Lung microvascular endothelial cell (primary cell): ENCODE measurements around the gene NKX2-1. TPM values are rescaled to one million over a fixed set of nuclear protein-coding genes. Genes with fewer than 3 reads are reported as not detected.
"Not testable (repeated sequence)": the region's sequence is repeated elsewhere in the genome, so short reads cannot be mapped to it uniquely, and the experiment has no call there.

Experiments used
- DNase-seq, 2 donors: peaks; one replicate each; pipeline versions ENCODE4 v3.0.0 to v3.0.0-alpha.2; 2010; ENCODE audit warnings: low read depth in 2 of 2
- total RNA-seq: library from RNA; depleted of rRNA; stranded (reverse); fragments of >200 nt; gene quantifications from 2 replicates; pipeline ENCODE4 v1.2.1, GENCODE V29; 2014

The NKX2-1 gene
- total RNA-seq, 1 donor from 2014 or later = not detected

DNA sequence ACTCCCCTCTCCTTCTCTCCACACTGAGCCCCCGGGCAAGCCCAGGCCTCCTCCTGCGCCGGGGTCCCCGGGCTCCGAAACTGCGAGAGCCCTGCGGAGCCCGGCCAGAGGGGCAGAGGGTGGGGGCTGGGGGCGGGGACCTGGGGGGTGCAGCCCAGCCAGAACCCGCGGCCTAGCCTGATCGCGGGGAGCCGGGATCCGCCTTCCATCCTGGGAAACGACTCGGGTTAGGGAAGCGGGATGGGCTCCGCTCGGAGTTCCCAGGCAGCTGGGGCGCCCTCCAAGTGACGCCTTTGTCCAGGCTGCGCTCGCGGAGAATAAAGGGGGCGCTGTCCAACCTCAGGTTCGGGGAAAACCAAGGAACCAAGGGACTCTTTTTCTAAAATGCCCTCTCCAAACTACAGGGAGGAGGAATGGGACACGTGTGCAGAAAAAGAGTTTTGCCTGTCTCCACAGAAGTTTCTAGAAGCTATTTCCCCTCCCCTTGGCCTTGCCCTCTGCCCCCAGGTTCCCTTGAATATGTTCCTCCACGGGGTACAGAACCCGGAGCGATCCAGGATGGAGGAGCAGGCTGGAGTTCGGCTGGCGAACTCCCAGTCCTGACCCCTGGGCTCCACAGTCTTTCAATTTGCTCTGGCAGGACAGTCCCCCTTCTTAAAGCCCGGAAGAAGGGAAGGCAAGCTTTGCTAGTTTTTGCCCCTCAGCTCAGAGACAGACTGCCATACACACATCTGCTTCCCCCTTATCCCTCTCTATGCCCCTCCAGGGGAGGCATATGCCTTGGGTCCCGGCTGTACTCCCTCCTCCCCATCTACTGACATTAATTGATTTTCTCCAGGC lies 13.9 kb downstream of the NKX2-1 start:
- no peak for DNase-seq

DNA sequence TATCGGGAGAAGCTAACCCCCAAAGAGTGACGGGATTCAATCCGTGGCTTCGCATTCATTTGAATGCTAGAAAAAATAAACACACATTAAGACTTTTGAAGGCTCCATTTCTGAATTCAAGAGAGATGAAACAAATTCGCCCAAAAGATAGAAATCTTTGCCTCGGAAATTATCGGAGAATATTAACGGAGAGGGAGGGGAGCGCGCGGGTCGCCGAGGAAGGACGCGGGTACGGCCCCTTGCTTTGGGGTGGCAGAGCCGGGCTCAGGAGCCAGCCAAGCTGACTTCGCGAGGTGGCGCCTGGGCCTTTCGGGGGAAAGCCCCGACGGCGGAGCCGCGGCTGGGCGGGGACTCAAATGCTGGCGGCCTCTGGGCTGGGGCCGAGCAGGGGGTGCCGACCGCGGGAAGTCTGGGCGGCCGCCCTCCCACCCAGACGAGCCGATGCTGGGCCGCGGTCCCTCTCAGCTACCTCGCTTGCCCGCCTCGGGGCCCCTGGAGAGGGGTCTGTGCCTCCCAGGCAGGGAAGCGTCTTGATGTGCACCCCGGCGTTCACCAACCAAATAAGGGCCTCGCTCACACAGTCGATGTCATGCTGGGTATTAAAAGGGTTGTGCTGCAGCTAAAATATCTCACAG lies 14.7 kb downstream of the NKX2-1 start:
- no peak for DNase-seq

DNA sequence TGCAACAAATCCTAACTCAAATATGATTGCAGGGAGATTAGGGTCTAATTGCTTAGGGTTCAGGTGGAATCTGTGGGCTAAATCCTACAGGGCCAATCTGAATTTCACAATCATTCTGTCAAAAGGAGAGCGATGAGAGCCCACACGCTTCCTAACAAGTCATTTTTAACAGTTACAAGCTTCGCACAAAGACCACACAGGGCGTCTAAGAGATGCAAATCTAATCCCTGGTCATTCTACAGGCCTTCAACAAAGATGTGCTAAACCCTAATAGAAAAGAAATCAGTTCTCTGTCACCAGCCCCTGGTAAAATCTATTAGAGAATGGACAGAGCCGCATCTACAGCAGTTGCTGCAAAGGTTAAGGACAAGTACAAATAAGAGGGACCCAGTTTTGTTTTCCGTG lies 15.3 kb downstream of the NKX2-1 start:
- no peak for DNase-seq

DNA sequence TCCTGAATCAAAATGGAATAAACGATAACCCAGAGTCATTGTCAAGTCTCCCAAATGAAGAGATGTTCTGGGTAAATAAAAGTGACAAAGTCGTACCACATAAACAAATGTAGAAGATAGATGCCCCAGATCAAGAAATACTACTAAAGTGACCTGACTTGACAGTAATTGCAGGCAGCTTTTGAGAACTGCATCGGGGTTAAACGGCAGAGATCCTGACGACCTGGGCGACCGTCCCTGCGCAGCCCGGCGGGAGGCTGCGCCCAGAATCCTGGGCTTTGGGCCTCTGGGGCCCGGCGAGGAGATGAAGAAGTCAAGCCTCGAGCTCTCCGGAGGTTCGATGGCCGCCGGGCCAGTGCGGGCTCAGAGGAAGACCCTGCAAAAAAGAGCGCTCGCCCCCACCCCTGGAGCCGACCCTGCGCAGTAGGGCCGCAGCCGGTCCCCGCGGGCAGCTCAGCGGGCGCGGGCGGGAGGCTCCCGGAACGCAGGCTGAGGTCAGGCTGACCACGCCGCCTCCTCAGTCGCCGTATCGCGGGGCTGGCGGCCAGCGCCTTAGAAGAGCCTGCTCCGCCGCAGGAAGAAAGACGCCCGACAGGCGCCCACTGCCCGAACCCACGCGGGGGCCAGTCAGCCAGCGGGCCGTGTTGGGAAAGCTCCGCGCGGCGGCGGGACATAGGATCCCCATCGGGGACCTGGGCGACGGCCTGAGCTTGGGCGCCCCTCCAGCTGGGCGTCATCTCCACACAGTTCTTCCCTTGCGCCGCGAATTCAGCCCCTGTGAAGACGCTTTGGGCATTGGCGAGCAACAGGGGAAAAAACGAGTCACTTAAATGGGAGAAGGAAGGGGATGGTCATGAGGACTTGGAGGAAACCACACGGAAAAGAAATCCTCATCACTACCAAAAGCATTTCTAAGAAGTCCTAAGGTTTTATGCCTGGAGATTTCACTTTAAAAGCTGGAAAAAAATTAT lies 16.0 kb downstream of the NKX2-1 start:
- no peak for DNase-seq

DNA sequence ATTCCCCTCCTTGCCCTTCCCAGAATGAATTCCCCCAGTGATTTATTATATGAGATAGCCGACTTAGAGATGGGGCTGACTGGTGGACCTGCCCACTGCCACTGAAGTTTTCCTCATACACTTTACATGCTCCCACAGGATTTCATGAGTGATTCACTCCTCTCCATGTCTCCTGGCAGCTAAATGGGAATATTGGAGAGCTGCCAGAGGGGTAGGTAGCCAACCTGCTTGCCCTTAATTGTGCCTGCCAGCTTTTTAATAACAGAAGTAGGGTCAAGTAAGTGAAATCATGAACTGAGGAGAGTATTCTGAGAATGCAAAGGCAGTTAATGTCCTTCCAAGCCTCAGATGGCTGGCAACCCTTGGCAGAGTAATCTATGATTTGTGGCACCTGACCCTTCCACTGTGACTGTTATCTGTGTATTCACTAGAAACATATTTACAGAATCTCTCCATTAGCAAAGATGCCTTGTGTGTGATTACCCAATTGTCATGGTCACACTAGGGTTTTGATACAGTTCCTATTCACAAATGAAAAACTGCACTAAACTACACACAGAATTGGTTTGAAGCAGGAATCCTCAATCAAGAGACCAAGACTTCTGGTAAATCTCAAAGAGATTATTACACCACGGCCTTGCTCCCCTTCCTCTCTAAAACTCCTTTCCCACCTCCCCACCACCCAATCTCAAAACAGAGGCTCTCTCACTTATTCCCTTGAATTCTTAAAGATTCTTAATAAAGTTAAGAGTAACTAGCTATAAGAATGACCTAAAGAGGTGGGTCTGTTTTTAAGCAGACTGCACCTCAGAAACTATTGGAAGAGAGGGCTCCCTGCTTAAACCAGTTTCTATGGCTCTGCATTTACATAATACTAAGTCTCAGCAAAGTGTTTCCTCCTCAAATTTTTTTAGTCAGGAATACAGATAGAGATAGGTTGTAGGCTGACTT lies 17.2 kb downstream of the NKX2-1 start:
- DNase-seq = no peak

DNA sequence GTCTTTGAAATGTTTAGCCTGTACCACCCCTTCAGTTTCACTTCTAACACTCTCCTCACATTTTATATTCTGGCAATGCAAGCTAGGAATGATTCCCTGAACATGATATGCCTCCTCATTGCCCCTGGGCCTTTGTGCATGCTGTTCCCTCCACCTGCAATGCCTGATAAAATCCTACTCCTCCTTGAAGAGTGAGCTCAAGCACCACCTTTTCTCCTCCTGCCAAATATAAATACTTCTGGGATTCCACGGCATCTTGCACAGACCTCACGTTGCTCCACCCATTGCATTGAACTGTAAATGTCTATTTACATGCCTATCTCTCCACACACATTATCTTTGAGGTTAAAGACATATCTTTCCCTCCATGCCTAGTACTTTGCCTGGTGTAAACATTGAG lies 21.1 kb downstream of the NKX2-1 start:
- no peak for DNase-seq

- no peak for DNase-seq
These were observed 23.7 kb downstream of the NKX2-1 start for GRCh38 chr14:36496346-36496745.

DNA sequence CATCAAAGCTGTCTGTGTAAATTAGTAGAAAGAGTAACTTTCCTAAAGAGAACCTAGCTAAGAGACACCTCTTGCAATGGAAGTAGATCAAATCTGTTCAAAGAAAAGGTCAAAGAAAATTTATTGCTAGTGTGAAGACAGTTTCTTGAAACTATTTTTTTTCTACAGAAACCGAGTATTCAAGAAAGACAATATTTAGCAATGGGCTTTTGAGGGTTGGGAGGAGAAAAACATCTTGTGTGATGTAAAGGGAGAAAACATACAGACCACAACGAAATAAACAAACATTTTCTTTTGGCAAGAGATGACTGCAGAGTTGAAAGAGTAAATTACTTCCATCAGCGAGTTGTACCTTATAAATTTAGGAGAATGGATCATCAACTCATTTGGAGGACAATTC lies 24.4 kb downstream of the NKX2-1 start:
- DNase-seq = no peak

GRCh38 chr14:36493761-36494160 lies 26.3 kb downstream of the NKX2-1 start:
- DNase-seq = no peak

DNA sequence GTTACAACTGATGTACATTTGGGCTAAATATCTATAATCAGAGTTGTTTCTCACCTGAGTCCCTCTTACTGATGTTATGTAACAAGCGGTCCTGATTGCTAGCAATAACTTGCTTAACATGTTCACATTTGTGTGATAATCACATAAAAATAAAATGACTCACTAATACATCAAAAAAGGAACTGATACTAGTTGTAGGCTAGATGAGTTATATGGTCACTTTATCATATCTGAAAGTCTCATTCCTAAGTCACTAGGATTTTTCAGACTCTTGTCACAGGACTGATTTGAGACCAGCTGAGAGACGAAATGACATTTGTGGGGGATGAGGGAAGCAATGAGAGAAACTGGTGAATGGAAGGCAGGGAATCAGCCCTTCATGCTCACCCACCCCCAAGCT lies 34.3 kb downstream of the NKX2-1 start:
- DNase-seq = no peak

DNA sequence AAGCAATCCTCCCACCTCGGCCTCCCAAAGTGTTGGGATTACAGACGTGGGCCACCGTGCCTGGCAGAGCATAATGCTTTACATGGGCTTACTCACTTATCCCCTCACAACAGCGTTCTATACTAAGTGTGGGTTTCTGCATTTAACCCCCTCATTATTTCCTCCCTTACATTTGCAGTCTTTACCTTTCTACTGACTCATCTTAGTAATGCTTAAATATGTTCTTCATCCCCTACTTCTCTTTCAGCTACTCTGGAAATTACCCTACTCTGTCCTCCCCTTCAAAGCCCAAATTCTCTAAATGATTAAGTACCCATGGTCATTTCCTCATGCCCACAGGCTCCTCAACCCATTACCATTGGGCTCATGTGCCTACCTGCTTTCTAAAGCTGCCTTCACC lies 40.7 kb downstream of the NKX2-1 start:
- no peak for DNase-seq

GRCh38 chr14:36478782-36479181 lies 41.2 kb downstream of the NKX2-1 start:
- no peak for DNase-seq

GRCh38 chr14:36477266-36477665 lies 42.8 kb downstream of the NKX2-1 start:
- no peak for DNase-seq

DNA sequence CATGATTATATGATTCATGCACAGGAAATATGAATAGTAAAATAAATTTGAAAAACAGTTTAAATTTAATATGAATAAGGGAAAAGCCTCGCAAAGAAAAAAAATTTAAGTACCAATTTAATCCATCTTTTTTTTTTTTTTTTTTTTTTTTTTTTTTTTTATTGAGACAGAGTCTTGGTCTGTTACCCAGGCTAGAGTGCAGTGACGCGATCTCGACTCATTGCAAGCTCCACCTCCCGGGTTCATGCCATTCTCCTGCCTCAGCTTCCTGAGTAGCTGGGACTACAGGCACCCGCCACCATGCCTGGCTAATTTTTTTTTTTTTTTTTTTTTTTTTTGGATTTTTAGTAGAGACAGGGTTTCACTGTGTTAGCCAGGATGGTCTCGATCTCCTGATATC lies 44.0 kb downstream of the NKX2-1 start:
- DNase-seq = not testable (repeated sequence)

GRCh38 chr14:36474593-36474992 lies 45.4 kb downstream of the NKX2-1 start:
- no peak for DNase-seq

DNA sequence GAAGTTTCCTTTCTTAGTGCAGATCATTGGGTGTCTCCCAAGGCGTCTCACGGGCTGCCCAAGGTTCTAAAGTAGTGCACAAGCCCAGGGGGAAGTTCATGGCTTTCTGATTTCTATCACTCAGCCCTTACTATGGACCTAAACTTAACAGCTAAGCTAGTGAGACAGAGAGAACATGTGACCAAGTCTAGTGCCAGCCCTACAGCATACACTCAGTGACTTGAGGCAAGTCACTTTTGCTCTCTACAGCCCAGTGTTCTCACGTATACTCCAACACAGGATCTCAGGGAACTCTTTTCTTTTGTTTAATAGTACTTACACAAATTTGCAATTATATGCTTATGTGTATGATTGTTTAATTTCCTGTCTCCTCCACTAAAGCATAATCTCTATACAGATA lies 48.6 kb downstream of the NKX2-1 start:
- DNase-seq = no peak

GRCh38 chr14:36467332-36467731 lies 52.7 kb downstream of the NKX2-1 start:
- DNase-seq = no peak
